GM19467 (cell line): ENCODE data around the gene TTR.

Experiments used
- ATAC-seq: cut with Tn5 transposase; IDR thresholded peaks from one replicate; pipeline ENCODE4 v1.9.1; 2021; ENCODE audit warnings: mild to moderate bottlenecking, moderate library complexity; ENCODE audit not compliant: unreplicated experiment

The TTR gene

GRCh38 chr18:31591628-31592027 lies at the start of gene TTR:
TTR (plus strand) TSS chr18:31591877; CDS start chr18:31591903, 26 bp downstream.
- no peak for ATAC-seq

- no peak for ATAC-seq
Measured at GRCh38 chr18:31546476-31546875, 45.2 kb upstream of the TTR start.

GRCh38 chr18:31548853-31549252 lies 42.8 kb upstream of the TTR start:
- ATAC-seq: no peak

GRCh38 chr18:31549416-31549815 lies 42.3 kb upstream of the TTR start:
- ATAC-seq: no peak

GRCh38 chr18:31551883-31552282 lies 39.8 kb upstream of the TTR start:
- no peak for ATAC-seq

- ATAC-seq: no peak
Measured at GRCh38 chr18:31553800-31554199, 37.9 kb upstream of the TTR start.

GRCh38 chr18:31554776-31555175 lies 36.9 kb upstream of the TTR start:
- ATAC-seq: no peak

- peak; percentile 70 for ATAC-seq
Measured at GRCh38 chr18:31555971-31556747, 35.5 kb upstream of the TTR start.

GRCh38 chr18:31557446-31557845 lies 34.2 kb upstream of the TTR start:
- ATAC-seq: no peak

- ATAC-seq: no peak
Measured at GRCh38 chr18:31558567-31558966, 33.1 kb upstream of the TTR start.

GRCh38 chr18:31562726-31563125 lies 29.0 kb upstream of the TTR start:
- no peak for ATAC-seq

- ATAC-seq: no peak
Measured at GRCh38 chr18:31563778-31564177, 27.9 kb upstream of the TTR start.

GRCh38 chr18:31565345-31565744 lies 26.3 kb upstream of the TTR start:
- ATAC-seq: no peak

GRCh38 chr18:31565782-31566512 lies 25.7 kb upstream of the TTR start:
- ATAC-seq: no peak

- ATAC-seq: no peak
Measured at GRCh38 chr18:31566576-31567306, 24.9 kb upstream of the TTR start.

GRCh38 chr18:31572368-31572767 lies 19.3 kb upstream of the TTR start:
- ATAC-seq: no peak

- no peak for ATAC-seq
Measured at GRCh38 chr18:31573051-31573450, 18.6 kb upstream of the TTR start.

GRCh38 chr18:31574359-31574758 lies 17.3 kb upstream of the TTR start:
- ATAC-seq: no peak

- no peak for ATAC-seq
Measured at GRCh38 chr18:31575515-31576257, 16.0 kb upstream of the TTR start.

- peak; percentile 60 for ATAC-seq
Measured at GRCh38 chr18:31576670-31577069, 15.0 kb upstream of the TTR start.

GRCh38 chr18:31577195-31577594 lies 14.5 kb upstream of the TTR start:
- ATAC-seq: no peak
